H1 (cell line): Measurements from ENCODE around the gene HSD17B8. TPM values are rescaled to one million over a fixed set of nuclear protein-coding genes. Genes with fewer than 3 reads are reported as not detected.

Source experiments
- ATF3 ChIP-seq: IDR thresholded peaks from 2 replicates; pipeline ENCODE4 v1.6.1; 2011; ENCODE audit warnings: low read depth, mild to moderate bottlenecking, low read length; ENCODE audit not compliant: insufficient read depth
- JUND ChIP-seq: IDR thresholded peaks from 2 replicates; pipeline ENCODE4 v1.6.1; 2011; ENCODE audit warnings: mild to moderate bottlenecking, improper control_type of control experiment, low read length
- KDM1A ChIP-seq: fragments of 200-600, 300-600 bp; sonication (generic); IDR thresholded peaks from 2 replicates; pipeline ENCODE4 v1.7.1; 2016; ENCODE audit warnings: mild to moderate bottlenecking, low read length, borderline replicate concordance
- KDM4A ChIP-seq: IDR thresholded peaks from one replicate; pipeline ENCODE4 v1.7.1; 2012; ENCODE audit warnings: low read depth, mild to moderate bottlenecking, moderate library complexity, low read length, inconsistent platforms; ENCODE audit not compliant: severe bottlenecking
- MAFK ChIP-seq: IDR thresholded peaks from 2 replicates; pipeline ENCODE4 v1.6.1; 2012; ENCODE audit warnings: low read depth, mild to moderate bottlenecking, improper control_type of control experiment, low read length
- PHF8 ChIP-seq: fragments of 200-600 bp; sonication (generic); conservative IDR thresholded peaks from 2 replicates; pipeline ENCODE4 v1.7.1; 2012; ENCODE audit warnings: low read depth, mild to moderate bottlenecking, inconsistent platforms, low read length, moderate library complexity
- POLR2AphosphoS5 ChIP-seq: IDR thresholded peaks from 2 replicates; pipeline ENCODE4 v1.6.1; 2011; ENCODE audit warnings: low read depth, low read length
- RAD21 ChIP-seq, 2 experiments: IDR thresholded peaks in 1 of 2; conservative IDR thresholded peaks in 1 of 2; 2 replicates each; pipeline ENCODE4 v1.6.1; 2011; ENCODE audit warnings: low read depth in 2 of 2, low read length in 2 of 2, improper control_type of control experiment in 1 of 2, inconsistent platforms in 1 of 2, mild to moderate bottlenecking in 1 of 2, moderate library complexity in 1 of 2
- RXRA ChIP-seq: IDR thresholded peaks from 2 replicates; pipeline ENCODE4 v1.6.1; 2011; ENCODE audit warnings: low read depth, mild to moderate bottlenecking, low read length, moderate library complexity; ENCODE audit not compliant: insufficient read depth
- SAP30 ChIP-seq: fragments of 300-600 bp; sonication (generic); IDR thresholded peaks from 2 replicates; pipeline ENCODE4 v1.7.1; 2012; ENCODE audit warnings: low read length, moderate library complexity, mild to moderate bottlenecking, inconsistent platforms; ENCODE audit not compliant: insufficient read depth, insufficient replicate concordance
- SIX5 ChIP-seq: IDR thresholded peaks from 2 replicates; pipeline ENCODE4 v1.6.1; 2011; ENCODE audit warnings: mild to moderate bottlenecking, low read depth, low read length
- SP4 ChIP-seq: IDR thresholded peaks from 2 replicates; pipeline ENCODE4 v1.6.1; 2012; ENCODE audit warnings: low read length, inconsistent platforms
- TCF12 ChIP-seq: IDR thresholded peaks from 2 replicates; pipeline ENCODE4 v1.6.1; 2011; ENCODE audit warnings: low read depth, mild to moderate bottlenecking, low read length
- YY1 ChIP-seq: IDR thresholded peaks from 2 replicates; pipeline ENCODE4 v1.6.1; 2011; ENCODE audit warnings: low read depth, mild to moderate bottlenecking, low read length
- polyA plus RNA-seq, 7 experiments: library from polyadenylated mRNA; depleted of rRNA in 3 of 7; stranded (reverse) in 5 of 7; unstranded in 2 of 7; fragments of >200 nt in 5 of 7; fragments of 200-250 nt in 2 of 7; gene quantifications; 1 replicate in 5 of 7; 2 replicates in 1 of 7; 4 replicates in 1 of 7; pipeline versions ENCODE4 v1.2.1 to v1.2.3, GENCODE V29; 2011 to 2013; ENCODE audit warnings: missing spikeins in 2 of 7, mixed read lengths in 2 of 7
- total RNA-seq: library from RNA; stranded (reverse); fragmentation: NEBNext Ultra II Directional; extraction: Animal tissue kit (Norgen Biotek cat#: 25700); gene quantifications from 2 replicates; pipeline ENCODE4 v1.2.1, GENCODE V29; 2021
- TF ChIP-seq, protein P1 (sequence below), 3 experiments: IDR thresholded peaks; 1 replicate in 2 of 3; 2 replicates in 1 of 3; pipeline versions ENCODE4 v1.5.1 to v1.6.1; 2011; ENCODE audit warnings: low read length in 3 of 3, mild to moderate bottlenecking in 3 of 3, inconsistent platforms in 2 of 3, low read depth in 1 of 3, moderate library complexity in 1 of 3; ENCODE audit not compliant: insufficient read depth in 1 of 3; ENCODE audit errors: control extremely low read depth in 1 of 3
- TF ChIP-seq, protein P2 (sequence below): IDR thresholded peaks from 2 replicates; pipeline ENCODE4 v1.6.1; 2012; ENCODE audit warnings: inconsistent platforms
- TF ChIP-seq, protein P3 (sequence below): IDR thresholded peaks from 2 replicates; pipeline ENCODE4 v1.6.1; 2012; ENCODE audit warnings: low read length, inconsistent platforms

Gene HSD17B8
- total and polyA plus RNA-seq, 2 of the 8 experiments (the other 6 are each of a cell fraction or from before 2014, with no cell fraction given) = 3.3 to 17.1 TPM

- TF ChIP-seq POLR2AphosphoS5 (no peak), TCF12 (no peak), RAD21 (IDR thresholded peaks at IDR 0.05 in 1 of 2, conservative IDR thresholded peaks at IDR 0.05 in 1 of 2; ENCODE audit: low read depth in 2 of 2, low read length in 2 of 2) (peak; percentile 93 to 97), MAFK (no peak), KDM4A (no peak), SAP30 (no peak), JUND (no peak), SP4 (no peak), PHF8 (no peak), RXRA (peak; percentile 38; the same call in 1 of the 2 replicates), SIX5 (no peak), YY1 (0 out of 2 replicates have a peak, but pooled peaks have one; percentile 53), KDM1A (no peak), ATF3 (no peak)
- TF ChIP-seq, protein P1, sequence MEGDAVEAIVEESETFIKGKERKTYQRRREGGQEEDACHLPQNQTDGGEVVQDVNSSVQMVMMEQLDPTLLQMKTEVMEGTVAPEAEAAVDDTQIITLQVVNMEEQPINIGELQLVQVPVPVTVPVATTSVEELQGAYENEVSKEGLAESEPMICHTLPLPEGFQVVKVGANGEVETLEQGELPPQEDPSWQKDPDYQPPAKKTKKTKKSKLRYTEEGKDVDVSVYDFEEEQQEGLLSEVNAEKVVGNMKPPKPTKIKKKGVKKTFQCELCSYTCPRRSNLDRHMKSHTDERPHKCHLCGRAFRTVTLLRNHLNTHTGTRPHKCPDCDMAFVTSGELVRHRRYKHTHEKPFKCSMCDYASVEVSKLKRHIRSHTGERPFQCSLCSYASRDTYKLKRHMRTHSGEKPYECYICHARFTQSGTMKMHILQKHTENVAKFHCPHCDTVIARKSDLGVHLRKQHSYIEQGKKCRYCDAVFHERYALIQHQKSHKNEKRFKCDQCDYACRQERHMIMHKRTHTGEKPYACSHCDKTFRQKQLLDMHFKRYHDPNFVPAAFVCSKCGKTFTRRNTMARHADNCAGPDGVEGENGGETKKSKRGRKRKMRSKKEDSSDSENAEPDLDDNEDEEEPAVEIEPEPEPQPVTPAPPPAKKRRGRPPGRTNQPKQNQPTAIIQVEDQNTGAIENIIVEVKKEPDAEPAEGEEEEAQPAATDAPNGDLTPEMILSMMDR (IDR thresholded peaks at IDR 0.05; ENCODE audit: control extremely low read depth in 1 of 3, insufficient read depth in 1 of 3, low read depth in 1 of 3, low read length in 3 of 3) = peak in 2 of 3 experiments; percentile 87 to 93; a peak in 3 of 4 replicates
- TF ChIP-seq, protein P2, sequence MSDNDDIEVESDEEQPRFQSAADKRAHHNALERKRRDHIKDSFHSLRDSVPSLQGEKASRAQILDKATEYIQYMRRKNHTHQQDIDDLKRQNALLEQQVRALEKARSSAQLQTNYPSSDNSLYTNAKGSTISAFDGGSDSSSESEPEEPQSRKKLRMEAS = no peak
- TF ChIP-seq, protein P3, sequence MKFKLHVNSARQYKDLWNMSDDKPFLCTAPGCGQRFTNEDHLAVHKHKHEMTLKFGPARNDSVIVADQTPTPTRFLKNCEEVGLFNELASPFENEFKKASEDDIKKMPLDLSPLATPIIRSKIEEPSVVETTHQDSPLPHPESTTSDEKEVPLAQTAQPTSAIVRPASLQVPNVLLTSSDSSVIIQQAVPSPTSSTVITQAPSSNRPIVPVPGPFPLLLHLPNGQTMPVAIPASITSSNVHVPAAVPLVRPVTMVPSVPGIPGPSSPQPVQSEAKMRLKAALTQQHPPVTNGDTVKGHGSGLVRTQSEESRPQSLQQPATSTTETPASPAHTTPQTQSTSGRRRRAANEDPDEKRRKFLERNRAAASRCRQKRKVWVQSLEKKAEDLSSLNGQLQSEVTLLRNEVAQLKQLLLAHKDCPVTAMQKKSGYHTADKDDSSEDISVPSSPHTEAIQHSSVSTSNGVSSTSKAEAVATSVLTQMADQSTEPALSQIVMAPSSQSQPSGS = no peak
- TF ChIP-seq, all 59 proteins: peak for 8
Measured at GRCh38 chr6:33172688-33173534, 31.5 kb upstream of the HSD17B8 start (continued).
